NCI-H1417 (cell line): ENCODE measurements around the gene GZMB.
"Not testable (repeated sequence)": the region's sequence is repeated elsewhere in the genome, so short reads cannot be mapped to it uniquely, and the experiment has no call there.

Experiments
- DNase-seq, 3 experiments: peaks; one replicate each; lab custom pipeline; 2025; lab: John Stamatoyannopoulos, UW

Gene GZMB

GRCh38 chr14:24631749-24632335 lies 2.1 kb downstream of the GZMB start:
- DNase-seq: no peak

GRCh38 chr14:24630872-24631477 lies 3.0 kb downstream of the GZMB start:
- peak in 1 of 3 experiments; percentile 5 for DNase-seq

- no peak for DNase-seq
Measured at GRCh38 chr14:24630087-24630871, 3.7 kb downstream of the GZMB start.

GRCh38 chr14:24629521-24629920 lies 4.5 kb downstream of the GZMB start:
- no peak for DNase-seq

GRCh38 chr14:24613747-24614146 lies 20.2 kb downstream of the GZMB start:
- DNase-seq: no peak

GRCh38 chr14:24613241-24613640 lies 20.7 kb downstream of the GZMB start:
- DNase-seq: no peak

- peak in 1 of 3 experiments; percentile 32 for DNase-seq
Measured at GRCh38 chr14:24612196-24612595, 21.8 kb downstream of the GZMB start.

- DNase-seq: no peak
Measured at GRCh38 chr14:24609655-24610344, 24.2 kb downstream of the GZMB start, which contains the start of gene GZMH. Gene GZMH, minus strand, starts transcription at chr14:24609685. Its CDS starts 72 bp downstream, at chr14:24609613.

- no peak for DNase-seq
Measured at GRCh38 chr14:24607635-24608514, 26.1 kb downstream of the GZMB start.

GRCh38 chr14:24607081-24607480 lies 26.9 kb downstream of the GZMB start:
- no peak for DNase-seq

- DNase-seq: no peak
Measured at GRCh38 chr14:24606297-24606696, 27.7 kb downstream of the GZMB start.

- peak in 2 of 3 experiments; percentile 27 to 33 for DNase-seq
Measured at GRCh38 chr14:24605435-24606190, 28.4 kb downstream of the GZMB start.

- DNase-seq: no peak
Measured at GRCh38 chr14:24597403-24597802, 36.6 kb downstream of the GZMB start.

GRCh38 chr14:24595073-24595808 lies 38.7 kb downstream of the GZMB start:
- DNase-seq: no peak

GRCh38 chr14:24591004-24591403 lies 43.0 kb downstream of the GZMB start:
- DNase-seq: not testable (repeated sequence)

GRCh38 chr14:24584402-24584801 lies 49.6 kb downstream of the GZMB start:
- DNase-seq: not testable (repeated sequence)
